HG02571 (cell line): ENCODE results near the gene ANXA2R.
"Not testable (repeated sequence)": the region's sequence is repeated elsewhere in the genome, so short reads cannot be mapped to it uniquely, and the experiment has no call there.

Experiments
- ATAC-seq: cut with Tn5 transposase; IDR thresholded peaks from one replicate; pipeline ENCODE4 v1.9.1; 2021; ENCODE audit warnings: mild to moderate bottlenecking, moderate library complexity; ENCODE audit not compliant: unreplicated experiment

The ANXA2R gene

DNA sequence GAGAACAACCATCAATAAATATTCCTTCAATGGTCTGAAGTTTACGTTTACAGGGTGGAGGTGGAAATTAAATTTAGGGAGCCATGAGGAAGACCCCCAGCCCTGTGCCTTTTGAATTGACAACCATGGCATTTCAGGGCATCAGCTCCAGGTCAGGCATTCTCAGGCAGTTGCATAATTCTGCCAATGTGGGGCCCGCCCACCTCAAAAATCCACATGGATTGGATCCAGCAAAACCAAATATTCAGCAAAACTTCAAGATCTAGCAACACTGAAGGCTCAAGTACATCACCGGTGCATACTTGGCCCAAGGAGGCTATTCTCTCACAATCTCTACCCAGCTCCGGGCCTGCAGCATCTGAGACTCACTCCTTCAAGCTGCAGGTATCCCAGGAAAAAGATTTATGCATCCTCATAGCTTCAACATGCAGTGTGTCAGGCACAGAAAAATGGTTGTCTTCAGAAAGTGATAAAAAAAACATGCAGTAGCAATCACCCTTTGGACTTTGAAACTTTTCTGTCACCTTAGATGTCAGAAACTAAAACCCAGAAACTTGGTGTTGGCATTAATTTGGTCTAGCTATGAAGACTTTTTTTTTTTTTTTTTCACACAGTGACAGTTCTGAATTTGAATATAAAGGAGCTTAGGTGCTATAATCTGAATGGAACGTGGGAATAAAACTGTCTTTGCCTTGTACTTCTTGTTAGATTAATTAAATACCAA lies 21.4 kb upstream of the ANXA2R start:
- ATAC-seq = no peak

DNA sequence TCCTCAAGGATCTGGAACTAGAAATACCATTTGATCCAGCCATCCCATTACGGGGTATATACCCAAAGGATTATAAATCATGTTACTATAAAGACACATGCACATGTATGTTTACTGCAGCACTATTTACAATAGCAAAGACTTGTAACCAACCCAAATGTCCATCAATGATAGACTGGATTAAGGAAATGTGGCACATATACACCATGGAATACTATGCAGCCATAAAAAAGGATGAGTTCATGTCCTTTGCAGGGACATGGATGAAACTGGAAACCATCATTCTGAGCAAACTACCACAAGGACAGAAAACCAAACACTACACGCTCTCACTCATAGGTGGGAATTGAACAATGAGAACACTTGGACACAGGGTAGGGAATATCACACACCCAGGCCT lies 19.9 kb upstream of the ANXA2R start:
- not testable (repeated sequence) for ATAC-seq

DNA sequence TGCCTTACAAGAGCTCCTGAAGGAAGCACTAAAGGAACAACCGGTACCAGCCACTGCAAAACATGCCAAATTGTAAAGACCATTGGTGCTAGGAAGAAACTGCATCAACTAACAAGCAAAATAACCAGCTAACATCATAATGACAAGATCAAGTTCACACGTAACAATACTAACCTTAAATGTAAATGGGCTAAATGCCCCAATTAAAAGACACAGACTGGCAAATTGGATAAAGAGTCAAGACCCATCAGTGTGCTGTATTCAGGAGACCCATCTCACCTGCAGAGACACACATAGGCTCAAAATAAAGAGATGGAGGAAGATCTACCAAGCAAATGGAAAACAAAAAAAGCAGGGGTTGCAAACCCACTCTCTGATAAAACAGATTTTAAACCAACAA lies 15.0 kb upstream of the ANXA2R start:
- ATAC-seq = not testable (repeated sequence)

DNA sequence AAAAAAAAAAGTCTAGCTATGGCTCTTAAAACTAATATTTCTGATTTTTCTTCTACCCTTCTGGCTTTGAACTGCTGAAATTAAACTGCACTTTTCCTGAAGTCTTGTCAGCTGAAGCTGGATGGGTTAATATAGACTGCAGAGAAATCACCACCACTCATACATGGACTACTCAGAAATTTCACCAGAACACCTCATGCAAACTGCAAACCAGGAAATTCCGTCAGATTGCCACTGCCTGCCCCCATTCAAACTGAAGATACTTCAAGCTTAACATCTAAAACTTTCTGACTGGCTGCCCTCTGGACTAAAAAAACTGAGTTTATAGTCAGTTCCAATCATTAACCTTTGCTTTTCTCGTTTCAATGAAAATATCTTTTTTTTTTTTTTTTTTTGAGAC lies 11.6 kb upstream of the ANXA2R start:
- ATAC-seq = no peak

DNA sequence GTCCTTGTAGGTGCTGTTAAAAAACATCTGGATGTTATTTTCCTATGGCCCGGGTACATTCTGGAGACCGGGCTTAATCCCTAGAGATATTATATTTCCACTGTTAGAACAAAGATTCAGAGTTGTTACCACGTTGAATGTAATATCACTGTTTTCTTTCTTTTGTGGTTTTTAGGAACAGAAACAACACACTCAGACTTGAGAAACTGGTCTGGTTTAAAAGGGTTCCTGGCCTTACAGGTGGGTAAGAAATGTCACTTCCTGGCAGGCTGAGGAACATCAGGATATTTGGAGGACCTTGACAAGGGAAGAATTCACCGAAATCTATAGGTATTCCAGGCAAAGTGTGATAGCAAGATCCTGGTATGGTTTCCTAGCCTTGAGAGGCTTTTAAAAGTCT lies 10.3 kb upstream of the ANXA2R start:
- ATAC-seq = no peak

DNA sequence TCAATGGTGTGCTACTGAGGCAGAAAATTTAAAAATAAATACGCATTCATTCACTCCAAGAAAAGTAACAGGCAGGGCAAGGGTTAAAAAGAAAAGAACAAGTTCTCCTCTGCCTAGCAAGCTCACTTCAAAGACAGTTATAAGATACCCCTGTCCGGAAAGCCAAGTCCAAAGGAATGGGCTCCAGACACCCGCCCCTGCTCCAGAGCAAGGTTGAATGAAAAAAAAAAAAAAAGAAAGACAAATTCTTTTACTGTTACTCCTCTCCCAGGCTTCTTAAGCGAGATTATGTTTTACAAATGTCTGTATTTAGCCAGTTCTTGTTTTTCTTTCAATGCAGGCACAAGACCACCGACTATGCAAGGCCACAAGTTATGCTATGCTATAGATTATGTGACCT lies 9.1 kb upstream of the ANXA2R start:
- no peak for ATAC-seq

DNA sequence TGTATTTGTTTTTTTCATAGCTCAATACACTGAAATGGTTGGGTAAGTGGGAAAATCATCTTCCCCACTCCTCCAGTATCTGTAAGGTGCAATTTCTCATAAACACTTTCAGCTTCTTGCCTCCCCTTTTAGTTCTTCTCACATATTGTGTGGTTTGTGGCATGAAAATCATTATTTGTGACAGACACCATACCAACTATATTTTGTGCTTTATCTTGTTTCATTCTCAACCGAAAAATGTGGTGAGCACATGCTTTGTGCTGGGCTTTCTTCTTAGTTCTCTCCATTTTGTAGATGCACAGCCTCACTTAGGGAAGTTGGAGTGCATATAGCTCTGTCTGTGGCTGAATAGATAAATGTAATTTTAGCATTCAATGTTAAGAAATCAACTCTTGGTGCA lies 6.4 kb upstream of the ANXA2R start:
- ATAC-seq = no peak

DNA sequence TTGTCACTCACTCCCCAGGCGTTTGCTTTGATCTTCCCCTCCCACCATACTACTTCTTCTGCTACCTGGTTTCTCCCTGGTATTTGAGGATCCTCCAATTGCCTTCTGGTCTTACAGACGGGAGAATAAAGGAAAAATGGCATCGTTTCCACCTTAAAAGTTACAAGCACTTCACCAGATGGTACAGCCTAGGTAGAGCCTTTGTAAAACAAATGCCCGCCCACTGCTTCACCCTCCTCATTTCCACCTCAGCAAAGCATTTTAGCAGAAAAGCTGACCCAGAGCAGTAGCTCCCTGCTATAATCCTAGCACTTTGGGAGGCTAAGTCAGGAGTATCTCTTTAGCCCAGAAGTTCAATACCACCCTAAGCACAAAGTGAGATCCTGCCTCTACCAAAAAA lies 5.1 kb upstream of the ANXA2R start:
- ATAC-seq = no peak

DNA sequence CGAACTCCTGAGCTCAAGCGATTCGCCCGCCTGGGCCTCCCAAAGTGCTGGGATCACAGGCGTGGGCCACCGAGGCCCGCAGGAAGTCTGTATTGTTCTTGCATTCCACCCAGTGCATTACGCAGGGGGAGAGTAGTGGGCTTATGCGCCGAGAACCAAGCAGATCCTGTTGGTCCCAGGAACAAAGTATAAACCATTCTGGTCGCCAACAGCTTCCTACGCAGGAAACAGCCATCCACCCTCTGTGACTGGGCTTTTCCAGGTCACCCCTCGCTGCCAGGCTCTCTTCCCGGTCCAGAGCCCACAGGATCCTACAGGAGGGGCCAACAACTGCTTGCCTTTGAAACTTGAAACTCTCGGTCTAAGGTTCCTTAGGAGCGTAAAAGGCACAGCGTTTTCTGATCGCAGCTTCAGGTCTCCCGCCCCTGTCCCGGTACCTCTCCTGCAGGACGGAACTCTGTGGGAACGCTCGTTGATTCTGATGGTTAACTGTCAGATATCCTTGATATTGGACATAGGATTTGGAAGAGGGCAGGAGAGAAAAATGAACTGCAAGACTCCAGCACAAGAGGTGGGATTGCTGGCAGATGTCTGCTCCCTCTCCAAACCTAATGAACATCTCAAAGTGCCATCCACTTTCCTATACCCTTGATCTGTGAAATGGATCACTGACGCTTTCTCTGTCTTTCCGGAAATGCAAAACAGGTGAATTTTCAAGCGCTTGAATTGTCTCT lies 4.2 kb upstream of the ANXA2R start:
- ATAC-seq = no peak

DNA sequence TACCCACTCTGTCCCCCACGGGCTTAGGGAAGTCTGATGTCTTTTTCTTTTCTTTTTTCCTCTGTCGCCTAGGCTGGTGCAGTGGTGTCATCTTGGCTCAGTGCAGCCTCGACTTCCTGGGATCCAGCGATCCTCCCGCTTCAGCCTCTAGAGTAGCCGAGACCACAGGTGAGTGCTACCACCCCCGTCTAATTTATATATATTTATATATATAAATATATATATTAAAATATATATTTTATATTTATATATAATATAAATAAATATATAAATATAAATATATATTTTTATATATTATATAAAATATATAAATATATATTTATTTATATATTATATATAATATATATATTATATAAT lies 3.3 kb upstream of the ANXA2R start:
- no peak for ATAC-seq

DNA sequence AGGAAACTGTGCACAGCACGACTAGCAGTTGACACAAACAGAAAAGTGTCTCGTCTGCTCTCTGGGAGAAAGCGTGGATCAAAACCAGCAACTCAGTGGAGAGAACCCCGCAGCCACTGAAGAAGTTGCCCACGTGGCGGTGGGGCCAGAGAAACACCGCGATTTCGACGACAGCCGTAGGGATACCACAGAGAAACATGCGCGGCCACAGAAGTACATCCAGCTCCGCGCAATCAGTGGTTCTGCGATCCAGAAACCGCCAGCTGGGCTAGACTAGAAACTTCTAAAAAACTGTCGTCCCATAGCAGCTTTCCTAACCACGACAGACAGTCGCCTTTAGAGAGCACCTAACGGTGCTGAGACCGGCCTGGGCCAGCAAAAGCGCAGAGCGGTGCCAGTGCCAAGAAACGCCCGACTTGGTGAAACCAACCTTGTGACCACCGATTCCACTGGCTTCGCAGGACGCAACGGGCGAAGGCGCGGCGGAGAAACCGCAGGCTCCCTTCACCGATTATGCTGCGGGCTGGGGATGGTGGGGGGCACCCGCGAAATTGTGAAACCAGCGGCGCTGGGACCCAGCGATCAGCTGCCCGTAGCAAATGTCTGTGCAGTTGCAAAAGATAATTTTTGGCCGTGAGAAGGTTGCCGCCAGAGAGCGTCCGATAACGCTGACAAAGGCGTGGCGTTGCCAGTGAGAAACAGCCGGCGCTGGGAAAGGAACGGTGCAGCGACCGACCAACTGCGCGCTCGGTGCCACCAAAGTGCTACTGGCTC lies 2.7 kb upstream of the ANXA2R start:
- ATAC-seq = peak; percentile 15

DNA sequence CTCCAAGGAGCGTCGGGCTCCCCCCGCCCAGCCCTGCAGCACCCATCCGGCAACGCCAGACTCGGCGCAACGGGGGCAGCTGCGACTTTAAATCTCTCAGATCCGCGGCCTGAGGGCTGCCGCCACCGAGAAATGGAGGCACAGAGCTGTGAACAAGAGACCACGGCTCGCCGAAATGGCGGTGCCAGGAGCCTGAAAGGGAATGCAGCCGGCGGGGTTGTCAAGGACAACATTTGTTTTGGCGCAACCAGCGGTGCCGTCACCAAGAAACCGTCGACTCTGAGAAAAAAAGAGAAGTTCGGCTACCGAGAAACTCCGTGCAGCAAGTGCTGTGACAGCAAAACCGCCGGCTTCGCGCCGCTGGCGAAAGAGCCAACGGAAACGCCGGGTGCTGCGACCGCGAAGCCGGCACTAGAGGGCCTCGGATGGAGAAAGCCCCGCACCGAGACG lies 2.1 kb upstream of the ANXA2R start:
- peak; percentile 25 for ATAC-seq

DNA sequence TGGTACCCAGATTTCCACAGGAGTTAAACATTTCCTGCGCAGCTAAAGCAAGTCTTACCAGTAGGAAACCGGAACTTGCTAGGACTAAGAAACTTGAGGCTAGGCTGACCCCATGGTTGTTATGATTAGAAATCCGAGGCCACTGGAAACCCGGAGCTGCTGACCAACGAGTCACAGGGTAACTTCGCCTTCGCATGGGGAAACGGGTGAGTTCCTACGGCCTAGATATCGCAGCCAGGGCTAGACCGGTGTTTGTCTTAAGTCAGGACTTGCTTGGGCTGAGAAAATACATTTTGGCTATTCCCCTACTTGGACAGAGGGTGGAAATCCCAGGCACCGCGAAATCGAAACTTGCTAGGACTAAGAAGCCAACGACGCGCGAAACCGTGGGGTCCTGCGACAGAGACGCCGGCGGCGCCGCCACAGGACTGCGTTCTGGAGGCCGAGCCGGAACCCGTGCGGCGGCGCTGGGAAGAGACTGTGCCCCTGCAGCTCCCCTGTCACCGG lies 1.6 kb upstream of the ANXA2R start:
- peak; percentile 19 for ATAC-seq

DNA sequence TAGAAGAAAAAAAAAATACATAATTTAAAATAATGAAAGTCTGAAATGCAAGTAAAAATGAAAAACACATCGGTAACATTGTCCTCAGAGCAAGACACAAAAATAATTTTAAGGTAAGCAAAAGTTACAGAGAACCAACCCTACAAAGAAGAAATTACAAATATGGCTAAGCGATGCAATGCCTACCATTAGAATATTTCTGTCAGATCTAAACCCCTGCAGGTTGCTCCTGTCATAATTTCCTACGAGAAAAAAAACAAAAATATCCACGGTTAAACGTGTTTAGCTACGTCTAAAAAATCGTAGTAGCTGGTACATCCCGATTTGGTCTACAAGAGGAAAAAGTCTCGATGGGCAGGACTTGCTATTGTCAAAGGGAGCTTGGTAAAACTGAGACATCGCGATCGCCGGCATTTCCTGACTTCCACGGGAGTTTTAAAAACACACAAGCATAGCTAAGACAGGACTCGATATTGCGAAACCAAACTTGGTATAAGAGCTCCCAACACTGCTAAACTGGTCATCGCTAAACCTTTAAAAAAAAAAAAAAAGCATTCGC lies 1.1 kb upstream of the ANXA2R start:
- no peak for ATAC-seq

DNA sequence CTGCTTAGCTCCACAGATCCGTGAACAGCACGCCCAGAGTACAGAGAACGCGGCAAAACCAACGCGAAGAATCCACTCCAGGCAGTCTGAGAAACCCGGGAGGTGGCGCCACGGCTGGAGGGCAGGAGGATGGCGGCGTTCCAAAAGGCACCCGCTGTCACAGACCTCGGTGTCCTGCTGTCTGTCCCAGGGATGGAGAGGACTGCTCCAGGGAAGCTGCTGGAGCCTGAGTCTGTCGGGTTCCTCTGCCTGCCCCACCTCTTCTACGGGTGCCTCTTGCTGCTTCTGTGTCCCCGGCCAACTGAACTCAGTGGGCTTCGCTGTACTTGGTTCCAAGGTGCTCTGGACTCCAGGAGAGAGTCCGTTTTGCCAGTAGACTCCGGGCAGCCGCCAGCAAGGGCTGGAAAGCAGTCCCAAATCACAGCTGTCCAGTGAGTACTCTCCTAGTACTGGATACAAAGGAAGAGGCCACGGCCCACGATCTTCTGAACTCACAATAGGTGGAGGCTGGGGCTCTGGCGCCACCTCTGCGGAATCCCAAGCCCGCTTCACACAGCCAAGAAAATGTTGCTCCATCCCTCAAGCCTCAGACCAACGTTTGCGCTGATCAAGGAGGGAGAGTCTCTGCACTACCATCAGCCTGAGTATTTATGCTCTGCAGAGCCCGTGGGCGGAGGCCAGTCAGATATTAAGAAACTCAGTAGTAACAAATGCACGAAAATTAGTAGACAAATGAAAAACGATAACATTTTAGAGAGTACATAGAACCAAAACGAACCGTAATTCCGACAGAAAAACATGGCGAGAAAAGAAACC lies 440 bp downstream of the ANXA2R start:
- no peak for ATAC-seq

DNA sequence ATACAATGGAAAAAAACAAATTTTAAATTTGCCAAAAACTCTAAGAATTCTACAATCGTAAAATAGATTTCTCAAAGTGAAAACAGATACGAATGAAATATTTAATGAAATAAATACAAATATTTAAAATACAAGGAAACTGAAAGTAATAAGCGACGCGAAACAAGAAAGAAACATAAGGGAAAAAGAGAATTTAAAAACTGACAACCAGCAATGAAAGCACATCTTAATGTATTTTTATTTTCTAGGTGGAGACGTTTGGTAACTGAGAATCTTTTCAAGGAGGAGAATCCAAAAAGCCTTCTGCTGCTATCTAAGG lies 1.0 kb downstream of the ANXA2R start:
- ATAC-seq = no peak

DNA sequence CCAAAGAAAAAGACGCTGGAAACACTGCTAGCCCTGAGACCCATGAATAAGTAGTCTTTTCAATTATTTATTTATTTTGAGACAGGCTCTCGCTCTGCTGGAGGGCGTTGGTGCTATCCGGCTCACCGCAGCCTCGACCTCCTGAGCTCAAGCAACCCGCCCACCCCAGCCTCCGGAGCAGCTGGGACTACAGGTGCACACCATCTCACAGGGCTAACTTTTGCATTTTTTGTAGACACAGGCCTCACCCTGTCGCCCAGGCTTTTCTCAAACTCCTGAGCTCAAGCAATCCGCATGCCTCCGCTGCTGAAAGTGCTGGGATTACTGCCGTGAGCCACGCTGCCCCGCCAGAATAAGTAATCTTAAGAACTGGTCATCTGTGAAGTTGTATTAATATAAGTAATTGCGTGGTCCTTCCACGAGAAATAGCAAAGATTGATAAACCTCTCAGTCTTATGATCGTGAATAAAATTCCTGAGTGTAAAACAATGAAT lies 1.6 kb downstream of the ANXA2R start:
- no peak for ATAC-seq

DNA sequence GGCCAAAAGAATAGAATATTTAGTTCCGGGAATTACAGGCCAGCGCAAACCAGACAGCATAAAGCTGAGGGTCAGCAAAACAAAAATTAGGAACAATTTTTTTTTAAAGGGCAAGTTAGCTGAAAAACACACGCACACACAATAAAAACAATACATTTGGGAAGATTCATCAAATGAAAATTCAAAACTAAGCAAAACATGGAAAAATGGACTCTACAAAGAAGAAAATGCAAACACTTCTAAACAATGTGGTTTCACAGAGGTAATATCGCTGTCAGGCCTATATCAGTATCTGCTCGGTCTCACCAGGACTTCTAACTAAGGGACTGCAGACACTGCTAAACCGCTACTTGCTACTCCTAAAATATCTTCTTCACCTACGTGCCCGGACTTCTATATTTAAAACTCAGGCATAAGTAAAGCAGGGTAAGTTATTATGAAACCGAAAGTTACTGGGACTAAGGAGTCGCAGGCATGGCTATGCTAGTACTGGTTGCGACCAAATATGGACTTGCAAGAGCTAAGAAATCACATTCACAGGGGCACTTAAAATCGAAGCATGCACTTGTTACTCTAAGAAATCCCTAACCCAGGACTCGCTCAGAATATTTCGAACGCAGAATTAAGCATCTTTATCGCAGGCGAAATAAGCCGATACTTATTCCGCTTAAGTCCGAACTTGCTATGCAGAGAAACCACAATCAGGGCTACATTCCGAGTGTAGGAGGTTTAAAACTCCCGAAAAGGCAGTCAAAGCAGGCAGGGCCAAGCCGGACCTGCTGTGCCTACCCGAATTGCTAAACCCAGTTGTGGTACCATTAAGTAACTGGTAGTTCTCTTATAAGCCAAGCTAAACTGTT lies 2.3 kb downstream of the ANXA2R start:
- no peak for ATAC-seq

DNA sequence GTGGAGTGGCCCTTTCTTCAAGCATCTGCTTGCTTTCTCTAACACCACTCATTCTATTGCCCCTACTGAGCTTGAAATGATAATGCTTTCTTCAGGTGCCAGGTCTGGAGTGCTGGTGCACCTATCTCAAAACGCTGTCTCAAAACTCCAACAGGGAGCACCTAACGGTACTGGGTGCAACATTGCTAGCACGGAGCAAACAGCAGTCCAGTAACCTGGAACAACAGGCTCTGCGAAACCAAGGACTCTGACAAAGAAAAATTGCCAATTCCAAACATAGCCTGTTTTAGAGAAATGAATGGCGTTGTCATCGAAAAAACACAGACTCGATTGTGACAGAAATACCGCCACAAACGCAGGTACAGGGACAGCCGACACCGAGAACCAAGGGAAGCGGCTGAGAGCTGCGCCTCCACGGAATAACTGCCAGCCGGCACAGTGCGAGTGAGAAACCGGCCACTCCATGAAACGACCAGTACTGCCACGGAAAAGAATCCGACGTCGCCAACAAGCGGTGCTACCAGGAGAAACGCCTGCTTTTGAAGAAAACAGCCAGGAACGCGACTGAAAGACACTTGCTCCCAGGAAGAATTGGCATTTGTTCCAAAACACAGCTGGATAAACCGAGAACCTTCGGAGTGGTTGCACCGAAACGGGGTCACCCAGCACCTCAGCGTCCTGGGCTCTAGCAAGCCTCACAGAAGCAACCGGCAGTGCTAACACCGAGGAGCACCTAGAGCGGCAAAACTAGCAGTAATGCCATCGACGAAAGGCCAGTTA lies 3.1 kb downstream of the ANXA2R start:
- ATAC-seq = no peak
